Activated T-cell treated with anti-CD3 and anti-CD28 coated beads, Interleukin-2, amount 50 U/mL, for 72 hours (primary cell): Measurements from ENCODE around the gene PYCARD. TPM values are rescaled to one million over a fixed set of nuclear protein-coding genes. Genes with fewer than 3 reads are reported as not detected.

ENCODE experiments used
- ATAC-seq, 2 donors: fragments of 150-1000 bp; cut with Tn5 transposase; replicated peaks in 1 of 2; 2 replicates each; pipeline ENCODE4 v1.10.0; 2021; ENCODE audit warnings: moderate library complexity in 2 of 2, mild to moderate bottlenecking in 1 of 2
- DNase-seq, 2 donors: peaks; one replicate each; pipeline ENCODE4 v3.0.0; 2021 to 2022; ENCODE audit warnings: mixed read lengths in 1 of 2
- H3K27ac Mint-ChIP-seq: one replicate; pipeline ENCODE4 v1.8.0; 2022; ENCODE audit warnings: mild to moderate bottlenecking, moderate library complexity, mixed read lengths
- H3K27me3 Mint-ChIP-seq: one replicate; pipeline ENCODE4 v1.8.0; 2022; ENCODE audit warnings: low read depth, mixed read lengths
- H3K36me3 Mint-ChIP-seq, 2 donors: one replicate each; pipeline ENCODE4 v1.8.0; 2022; ENCODE audit warnings: mixed read lengths in 2 of 2, mild to moderate bottlenecking in 1 of 2; ENCODE audit not compliant: insufficient read depth in 2 of 2
- H3K4me1 Mint-ChIP-seq: one replicate; pipeline ENCODE4 v1.8.0; 2022; ENCODE audit warnings: low read depth, mixed read lengths
- H3K4me3 Mint-ChIP-seq, 2 donors: one replicate each; pipeline ENCODE4 v1.8.0; 2022; ENCODE audit warnings: mild to moderate bottlenecking in 2 of 2, mixed read lengths in 2 of 2, moderate library complexity in 2 of 2
- H3K9me3 Mint-ChIP-seq, 2 donors: one replicate each; pipeline ENCODE4 v1.8.0; 2022; ENCODE audit warnings: mixed read lengths in 2 of 2
- total RNA-seq, 2 donors: library from RNA; stranded (reverse); gene quantifications; one replicate each; pipeline ENCODE4 v1.2.3, GENCODE V29; 2022

Gene PYCARD
- total RNA-seq, 2 donors from 2014 or later: 7.4 to 13.6 TPM

DNA sequence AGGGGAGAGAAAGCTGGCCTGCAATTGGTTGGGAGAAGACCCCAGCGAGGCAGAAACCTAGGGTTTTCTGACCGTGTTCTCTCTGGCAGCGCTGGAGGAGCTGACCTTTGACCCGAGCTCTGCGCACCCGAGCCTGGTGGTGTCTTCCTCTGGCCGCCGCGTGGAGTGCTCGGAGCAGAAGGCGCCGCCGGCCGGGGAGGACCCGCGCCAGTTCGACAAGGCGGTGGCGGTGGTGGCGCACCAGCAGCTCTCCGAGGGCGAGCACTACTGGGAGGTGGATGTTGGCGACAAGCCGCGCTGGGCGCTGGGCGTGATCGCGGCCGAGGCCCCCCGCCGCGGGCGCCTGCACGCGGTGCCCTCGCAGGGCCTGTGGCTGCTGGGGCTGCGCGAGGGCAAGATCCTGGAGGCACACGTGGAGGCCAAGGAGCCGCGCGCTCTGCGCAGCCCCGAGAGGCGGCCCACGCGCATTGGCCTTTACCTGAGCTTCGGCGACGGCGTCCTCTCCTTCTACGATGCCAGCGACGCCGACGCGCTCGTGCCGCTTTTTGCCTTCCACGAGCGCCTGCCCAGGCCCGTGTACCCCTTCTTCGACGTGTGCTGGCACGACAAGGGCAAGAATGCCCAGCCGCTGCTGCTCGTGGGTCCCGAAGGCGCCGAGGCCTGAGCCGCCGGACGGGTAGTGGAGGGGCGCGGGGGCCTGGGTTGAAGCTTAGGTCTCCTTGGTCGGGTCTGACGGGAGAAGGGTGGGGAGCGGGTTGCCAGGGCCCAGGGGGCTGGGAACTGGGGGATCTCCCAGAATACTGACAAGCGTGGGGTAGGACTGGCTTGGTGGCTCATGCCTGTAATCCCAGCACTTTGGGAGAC is 21.8 kb upstream of the PYCARD start:
- ATAC-seq: no peak
- Mint-ChIP-seq H3K36me3 (no peaks in the 10 kb centered on the region), H3K4me1 (no peaks in the 10 kb centered on the region), H3K27ac (no peak overlapping the region), H3K9me3 (no peaks in the 10 kb centered on the region), H3K4me3 (no peak overlapping the region), H3K27me3 (peaks cover 17% of the 10 kb centered on the region)
- no peak for DNase-seq

GRCh38 chr16:31223044-31223443 is 20.5 kb upstream of the PYCARD start:
- DNase-seq: no peak
- no peak for ATAC-seq
- Mint-ChIP-seq H3K4me1 (no peaks in the 10 kb centered on the region), H3K4me3 (no peak overlapping the region), H3K27ac (no peak overlapping the region), H3K9me3 (no peaks in the 10 kb centered on the region), H3K27me3 (peaks cover 28% of the 10 kb centered on the region), H3K36me3 (no peaks in the 10 kb centered on the region)

GRCh38 chr16:31221357-31222160 is 19.0 kb upstream of the PYCARD start:
- DNase-seq: no peak
- Mint-ChIP-seq H3K27me3 (peaks cover 40% of the 10 kb centered on the region), H3K36me3 (no peaks in the 10 kb centered on the region), H3K27ac (no peak overlapping the region), H3K4me1 (peaks cover 7% of the 10 kb centered on the region), H3K4me3 (no peak overlapping the region), H3K9me3 (no peaks in the 10 kb centered on the region)
- no peak for ATAC-seq

- no peak for ATAC-seq
- no peak for DNase-seq
- peaks cover 55% of the 10 kb centered on the region for H3K27me3 Mint-ChIP-seq
- H3K9me3 Mint-ChIP-seq: no peaks in the 10 kb centered on the region
- H3K4me3 Mint-ChIP-seq: no peak overlapping the region
- no peak overlapping the region for H3K27ac Mint-ChIP-seq
- no peaks in the 10 kb centered on the region for H3K36me3 Mint-ChIP-seq
- peaks cover 19% of the 10 kb centered on the region for H3K4me1 Mint-ChIP-seq
Observed at GRCh38 chr16:31219154-31219741, 16.7 kb upstream of the PYCARD start.

DNA sequence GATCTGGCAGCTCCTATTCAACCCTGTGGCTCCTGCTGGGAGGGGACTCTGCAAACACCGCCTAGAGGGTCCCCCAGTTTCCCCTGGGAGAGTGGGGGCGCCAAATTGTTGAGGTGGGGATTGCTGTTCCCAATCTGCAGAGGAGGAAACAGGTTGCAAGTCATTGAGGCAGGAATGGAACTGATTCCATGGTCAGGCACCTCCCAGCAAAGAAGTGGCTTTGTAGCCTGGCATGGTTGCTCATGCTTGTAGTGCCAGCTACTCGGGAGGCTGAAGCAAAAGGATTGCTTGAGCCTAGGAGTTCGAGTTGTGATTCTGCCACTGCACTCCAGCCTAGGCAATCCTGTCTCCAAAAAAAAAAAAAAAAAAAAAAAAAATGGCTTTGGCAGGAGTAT is 14.6 kb upstream of the PYCARD start:
- peak overlapping the region; percentile 79 to 91 for H3K4me3 Mint-ChIP-seq
- no peak for DNase-seq
- H3K27ac Mint-ChIP-seq: no peak overlapping the region
- peaks cover 19% of the 10 kb centered on the region for H3K4me1 Mint-ChIP-seq
- H3K36me3 Mint-ChIP-seq: no peaks in the 10 kb centered on the region
- no peak for ATAC-seq
- no peaks in the 10 kb centered on the region for H3K9me3 Mint-ChIP-seq
- peaks cover 70% of the 10 kb centered on the region for H3K27me3 Mint-ChIP-seq

DNA sequence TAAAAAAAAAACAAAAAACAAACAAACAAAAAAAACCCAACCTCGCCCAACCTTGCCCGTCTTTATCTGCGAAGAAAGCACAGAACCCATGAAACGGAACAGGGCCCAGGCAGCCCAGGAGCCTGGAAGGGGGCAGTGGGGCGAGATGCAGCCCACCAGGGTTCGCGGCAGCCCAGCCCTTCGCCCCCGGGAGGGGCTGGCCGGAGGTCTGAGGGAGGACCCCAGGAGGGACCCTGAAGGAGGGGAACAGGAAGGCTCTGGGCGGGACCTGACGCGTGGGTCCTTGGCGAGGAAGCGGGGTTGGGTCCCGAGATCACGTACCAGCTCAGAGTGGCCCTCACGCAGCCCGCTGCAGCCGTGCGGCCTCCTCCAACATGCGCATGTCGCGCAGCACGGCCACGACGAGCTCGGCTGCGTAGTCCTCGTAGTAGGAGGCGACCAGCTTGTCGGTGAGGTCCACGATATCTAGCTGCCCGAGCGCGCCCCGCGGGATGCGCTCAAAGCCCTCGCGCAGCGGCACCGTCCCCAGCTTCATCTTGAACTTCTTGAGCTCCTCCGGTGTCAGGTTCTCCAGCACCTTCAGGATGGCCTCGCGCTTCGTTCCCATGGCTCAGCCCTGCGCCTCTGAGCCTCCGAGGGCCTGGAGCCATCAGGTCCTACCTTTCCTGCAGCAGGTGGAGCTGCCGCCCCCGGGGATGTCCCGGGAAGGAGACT is 14.0 kb upstream of the PYCARD start, which contains the start of gene PYDC1:
Gene PYDC1 (minus strand): TSS at position 714 of the 714 bp plus-strand sequence. CDS start 107 bp downstream, at position 607.
- ATAC-seq: peak; percentile 21 to 33
- Mint-ChIP-seq H3K27me3 (peaks cover 66% of the 10 kb centered on the region), H3K36me3 (no peaks in the 10 kb centered on the region), H3K9me3 (no peaks in the 10 kb centered on the region), H3K4me1 (peaks cover 25% of the 10 kb centered on the region), H3K27ac (no peak within 1 kb of the TSS), H3K4me3 (peak within 1 kb of the TSS; percentile 79 to 91)
- peak in 1 of 2 donors; percentile 34 for DNase-seq

- Mint-ChIP-seq H3K4me1 (peaks cover 31% of the 10 kb centered on the region), H3K27me3 (peaks cover 55% of the 10 kb centered on the region), H3K36me3 (no peaks in the 10 kb centered on the region), H3K4me3 (peak overlapping the region; percentile 79 to 91), H3K9me3 (no peaks in the 10 kb centered on the region), H3K27ac (no peak overlapping the region)
- DNase-seq (peak; percentile 39 to 40), ATAC-seq (peak; percentile 54 to 58)
Observed at GRCh38 chr16:31215287-31216162, 13.0 kb upstream of the PYCARD start.

- DNase-seq (no peak), ATAC-seq (peak in 1 of 2 donors; percentile 7)
- H3K4me1 Mint-ChIP-seq: peaks cover 31% of the 10 kb centered on the region
- no peaks in the 10 kb centered on the region for H3K9me3 Mint-ChIP-seq
- peaks cover 54% of the 10 kb centered on the region for H3K27me3 Mint-ChIP-seq
- peak overlapping the region; percentile 79 to 91 for H3K4me3 Mint-ChIP-seq
- H3K36me3 Mint-ChIP-seq: no peaks in the 10 kb centered on the region
- H3K27ac Mint-ChIP-seq: no peak overlapping the region
Observed at GRCh38 chr16:31214708-31215286, 12.2 kb upstream of the PYCARD start.

DNA sequence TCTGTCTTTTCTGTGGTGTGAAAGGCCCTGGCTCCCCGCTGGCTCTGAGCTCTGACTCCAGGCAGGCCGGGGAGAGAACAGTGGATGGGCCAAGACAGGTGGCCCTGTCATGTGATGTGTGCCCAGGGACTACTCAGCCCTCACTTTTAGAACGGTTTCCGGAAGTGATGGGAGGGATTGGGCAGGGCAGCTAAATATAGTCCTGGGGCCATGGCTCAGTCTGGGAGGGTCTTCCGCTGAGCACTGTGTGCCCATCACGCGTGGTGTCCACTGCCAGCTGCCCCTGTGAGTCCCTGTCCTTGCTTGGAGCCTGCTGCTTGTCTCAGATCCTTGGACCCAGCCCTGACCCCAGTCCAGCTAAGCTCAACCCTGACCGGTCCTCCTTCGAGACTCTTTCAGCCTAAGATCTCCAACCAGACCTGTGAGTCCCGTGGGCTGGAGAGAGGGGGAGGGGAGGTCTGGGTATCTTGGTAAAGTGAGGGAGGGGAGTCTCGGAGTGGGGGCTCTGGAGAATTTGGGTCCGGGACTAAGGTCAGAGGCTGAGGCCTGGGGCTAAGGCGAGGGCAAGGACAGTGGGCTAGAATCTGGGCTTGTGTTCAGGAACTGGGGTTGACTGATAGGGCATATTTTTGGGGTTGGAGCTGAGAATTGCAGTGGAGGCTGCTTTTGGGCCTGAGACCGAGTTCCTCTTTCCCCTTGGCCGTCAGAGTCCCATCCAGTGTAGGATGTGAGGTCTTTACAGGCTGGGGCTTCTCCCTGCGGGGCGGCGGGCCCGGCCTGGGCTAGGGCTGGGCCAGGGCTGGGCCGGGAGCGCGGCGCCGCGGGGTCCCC is 11.5 kb upstream of the PYCARD start, which contains the start of gene TRIM72:
Gene TRIM72 (plus strand): TSS at position 243 of the 831 bp plus-strand sequence. CDS start 620 bp downstream, outside the sequence.
- DNase-seq: no peak
- H3K36me3 Mint-ChIP-seq: no peaks in the 10 kb centered on the region
- ATAC-seq: no peak
- H3K27ac Mint-ChIP-seq: no peak within 1 kb of the TSS
- peaks cover 53% of the 10 kb centered on the region for H3K27me3 Mint-ChIP-seq
- no peaks in the 10 kb centered on the region for H3K9me3 Mint-ChIP-seq
- H3K4me3 Mint-ChIP-seq: peak within 1 kb of the TSS; percentile 36 to 79
- H3K4me1 Mint-ChIP-seq: peaks cover 31% of the 10 kb centered on the region

DNA sequence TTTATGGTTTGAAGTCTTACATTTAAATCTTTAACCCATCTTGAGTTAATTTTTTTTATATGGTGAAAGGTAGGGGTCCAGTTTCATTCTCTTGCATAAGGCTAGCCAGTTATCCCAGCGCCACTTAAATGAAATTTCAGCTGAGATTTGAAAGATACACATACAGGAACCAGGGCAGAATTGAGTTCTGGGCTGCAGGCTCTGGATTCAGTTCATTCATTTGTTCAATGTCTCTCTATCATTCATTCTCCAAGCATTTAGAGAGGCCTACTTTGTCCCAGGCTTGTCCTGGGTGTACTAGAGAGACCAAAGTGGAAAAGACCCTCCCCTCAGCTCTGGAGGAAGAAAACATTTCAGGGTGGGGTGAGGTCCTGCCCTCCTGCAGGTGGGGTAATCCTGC is 10.8 kb upstream of the PYCARD start:
- no peak for DNase-seq
- Mint-ChIP-seq H3K4me1 (peaks cover 31% of the 10 kb centered on the region), H3K4me3 (peak overlapping the region in 1 of 2 donors; percentile 36), H3K27ac (no peak overlapping the region), H3K9me3 (no peaks in the 10 kb centered on the region), H3K36me3 (no peaks in the 10 kb centered on the region), H3K27me3 (peaks cover 45% of the 10 kb centered on the region)
- ATAC-seq: no peak

DNA sequence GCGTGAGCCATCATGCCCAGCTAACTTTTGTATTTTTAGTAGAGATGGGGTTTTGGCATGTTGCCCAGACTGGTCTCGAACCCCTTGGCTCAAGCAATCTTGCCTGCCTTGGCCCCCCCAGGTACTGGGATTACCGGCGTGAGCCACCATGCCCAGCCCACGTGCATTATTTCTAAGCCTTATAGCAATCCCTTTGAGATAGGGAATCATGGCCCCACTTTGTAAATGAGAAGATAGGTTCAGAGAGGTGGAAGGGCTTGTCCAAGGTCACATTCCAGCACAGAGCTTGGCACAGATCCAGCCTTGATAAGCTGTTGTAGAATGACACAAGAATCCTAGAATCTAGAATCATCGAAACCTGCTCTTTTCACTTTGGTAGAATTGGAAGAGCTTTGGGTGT is 4.2 kb upstream of the PYCARD start:
- Mint-ChIP-seq H3K36me3 (no peaks in the 10 kb centered on the region), H3K27me3 (no peaks in the 10 kb centered on the region), H3K27ac (peak overlapping the region; percentile 72), H3K4me1 (peaks cover 25% of the 10 kb centered on the region), H3K4me3 (no peak overlapping the region), H3K9me3 (peaks cover 0 to 2% of the 10 kb centered on the region in 2 donors)
- DNase-seq (no peak), ATAC-seq (no peak)
